Measurements from ENCODE around the gene TENT5C. TPM values are rescaled to one million over a fixed set of nuclear protein-coding genes. Genes with fewer than 3 reads are reported as not detected.

TENT5C gene
- total RNA-seq, 1 experiment from 2014 or later: 1.4 TPM

GRCh38 chr1:117620440-117620839 lies 14.6 kb downstream of the TENT5C start:
- Histone ChIP-seq H3K9me3 (ENCODE audit: control insufficient read depth in 1 of 2, insufficient read depth in 1 of 2, low read depth in 1 of 2, low read length in 2 of 2) (no peaks in the 10 kb centered on the region), H3K27me3 (ENCODE audit: insufficient read depth, low read length) (0 out of 2 replicates have a peak, but pooled peaks cover 3% of the 10 kb centered on the region), H3K27ac (ENCODE audit: low read depth, low read length) (no peak overlapping the region), H3K4me2 (ENCODE audit: low read length) (no peak overlapping the region), H2AFZ (ENCODE audit: low read depth, low read length, poor library complexity, severe bottlenecking) (no peak overlapping the region), H3K9ac (ENCODE audit: low read length) (no peak overlapping the region), H3K4me3 (replicated peaks in 1 of 2; ENCODE audit: low read depth in 1 of 2, low read length in 2 of 2) (no peak overlapping the region), H3K9me2 (ENCODE audit: insufficient read depth) (no peaks in the 10 kb centered on the region), H3K4me1 (ENCODE audit: control insufficient read depth in 1 of 2, insufficient read depth in 2 of 2, low read length in 2 of 2) (no peaks in the 10 kb centered on the region), H3K36me3 (ENCODE audit: control insufficient read depth in 1 of 2, insufficient read depth in 2 of 2, low read length in 2 of 2) (no peaks in the 10 kb centered on the region), H3K79me2 (ENCODE audit: insufficient read depth, low read length) (no peaks in the 10 kb centered on the region), H4K20me1 (ENCODE audit: insufficient read depth) (no peaks in the 10 kb centered on the region)
- POLR2A ChIA-PET: interaction anchor here (0.6 kb wide), 1 partner anchor 13 kb away, joined by 3 read pairs; no protein-coding TSS in a partner anchor
- intact Hi-C loops (cut with micrococcal nuclease): no loop called here
- TF ChIP-seq ATF3 (IDR thresholded peaks at IDR 0.05) (no peak), CBX3 (IDR thresholded peaks at IDR 0.05; ENCODE audit: low read depth) (no peak), SIN3A (IDR thresholded peaks at IDR 0.05; ENCODE audit: low read depth) (no peak), JUND (IDR thresholded peaks at IDR 0.05) (no peak), TCF7L2 (IDR thresholded peaks at IDR 0.05; ENCODE audit: borderline replicate concordance, extremely low read depth, insufficient read depth, insufficient read length) (no peak), MAX (IDR thresholded peaks at IDR 0.05) (no peak)
- no peak for ATAC-seq
- DNase-seq (ENCODE audit: low read depth, low spot score): no peak
- no TSS peak for BruUV-seq (replicated peaks)
- RAD21 ChIA-PET (ENCODE audit: low non-redundant PET in 1 of 2, low total read pairs in 2 of 2, uncharacterized antibody in 2 of 2, unreplicated experiment in 2 of 2): no interaction called here
- CTCF ChIA-PET: no interaction called here

- no TSS peak for BruUV-seq (replicated peaks)
- CTCF ChIA-PET: no interaction called here
Measured at GRCh38 chr1:117621316-117621715, 15.5 kb downstream of the TENT5C start.

More at GRCh38 chr1:117621316-117621715, 15.5 kb downstream of the TENT5C start:
- no peaks in the 10 kb centered on the region for H3K79me2 ChIP-seq (ENCODE audit: insufficient read depth, low read length)
- H3K9me3 ChIP-seq (ENCODE audit: control insufficient read depth in 1 of 2, insufficient read depth in 1 of 2, low read depth in 1 of 2, low read length in 2 of 2): no peaks in the 10 kb centered on the region
- TF ChIP-seq ATF3 (IDR thresholded peaks at IDR 0.05) (no peak), ZBTB33 (IDR thresholded peaks at IDR 0.05; ENCODE audit: extremely low read depth, insufficient replicate concordance, low read length) (no peak), FOSL1 (IDR thresholded peaks at IDR 0.05; ENCODE audit: low read depth) (no peak), REST (IDR thresholded peaks at IDR 0.05; ENCODE audit: low read depth) (no peak), POLR2AphosphoS5 (IDR thresholded peaks at IDR 0.05; ENCODE audit: low read depth, low read length) (no peak), MAX (IDR thresholded peaks at IDR 0.05) (no peak), TCF7L2 (IDR thresholded peaks at IDR 0.05; ENCODE audit: borderline replicate concordance, extremely low read depth, insufficient read depth, insufficient read length) (no peak), CEBPB (IDR thresholded peaks at IDR 0.05; ENCODE audit: low read depth) (no peak), EGR1 (IDR thresholded peaks at IDR 0.05; ENCODE audit: low read depth) (no peak), SRF (IDR thresholded peaks at IDR 0.05; ENCODE audit: low read depth) (no peak)
- no peak overlapping the region for H2AFZ ChIP-seq (ENCODE audit: low read depth, low read length, poor library complexity, severe bottlenecking)
- no peaks in the 10 kb centered on the region for H4K20me1 ChIP-seq (ENCODE audit: insufficient read depth)
- DNase-seq (ENCODE audit: low read depth, low spot score) (no peak), ATAC-seq (no peak)
- no peak overlapping the region for H3K9ac ChIP-seq (ENCODE audit: low read length)
- no peaks in the 10 kb centered on the region for H3K36me3 ChIP-seq (ENCODE audit: control insufficient read depth in 1 of 2, insufficient read depth in 2 of 2, low read length in 2 of 2)
- no peaks in the 10 kb centered on the region for H3K4me1 ChIP-seq (ENCODE audit: control insufficient read depth in 1 of 2, insufficient read depth in 2 of 2, low read length in 2 of 2)
- intact Hi-C loops (cut with micrococcal nuclease): no loop called here
- H3K27me3 ChIP-seq (ENCODE audit: insufficient read depth, low read length): peaks cover 3% of the 10 kb centered on the region; the same call in 1 of the 2 replicates
- no peak overlapping the region for H3K4me2 ChIP-seq (ENCODE audit: low read length)
- no peaks in the 10 kb centered on the region for H3K9me2 ChIP-seq (ENCODE audit: insufficient read depth)
- H3K27ac ChIP-seq (ENCODE audit: low read depth, low read length): no peak overlapping the region
- POLR2A ChIA-PET: no interaction called here
- H3K4me3 ChIP-seq (replicated peaks in 1 of 2; ENCODE audit: low read depth in 1 of 2, low read length in 2 of 2): no peak overlapping the region
- RAD21 ChIA-PET (ENCODE audit: low non-redundant PET in 1 of 2, low total read pairs in 2 of 2, uncharacterized antibody in 2 of 2, unreplicated experiment in 2 of 2): no interaction called here
